ENCODE results near the gene PTPN14.

Gene PTPN14

GRCh38 chr1:214476229-214476985 lies 75.0 kb downstream of the PTPN14 start:
- DNase-seq (ENCODE audit: low read depth in 2 of 2), result no peak

- DNase-seq (ENCODE audit: low read depth in 2 of 2), result no peak
Observed at GRCh38 chr1:214475746-214476145, 75.7 kb downstream of the PTPN14 start.

GRCh38 chr1:214475331-214475730 lies 76.1 kb downstream of the PTPN14 start:
- no peak for DNase-seq (ENCODE audit: low read depth in 2 of 2)

DNA sequence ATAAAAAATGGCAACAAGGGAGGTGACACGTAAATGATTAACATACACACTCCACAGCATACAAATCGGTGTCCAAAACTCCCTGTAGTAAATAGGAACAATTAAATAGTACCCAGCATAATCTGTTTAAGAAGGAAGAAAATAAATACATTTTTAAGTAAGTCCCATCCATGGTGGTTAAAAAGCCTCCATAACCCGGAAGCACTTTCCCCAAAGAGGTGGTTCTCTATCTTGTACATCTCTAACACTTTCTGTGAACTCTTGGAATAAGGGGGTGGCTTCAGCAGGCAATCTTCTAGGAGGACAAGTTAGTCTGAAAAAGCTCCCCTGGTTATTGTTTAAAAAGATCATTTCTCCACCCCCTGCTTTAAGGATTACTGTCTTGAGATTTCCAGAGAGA lies 76.9 kb downstream of the PTPN14 start:
- no peak for DNase-seq (ENCODE audit: low read depth in 2 of 2)

GRCh38 chr1:214473862-214474261 lies 77.5 kb downstream of the PTPN14 start:
- no peak for DNase-seq (ENCODE audit: low read depth in 2 of 2)

DNA sequence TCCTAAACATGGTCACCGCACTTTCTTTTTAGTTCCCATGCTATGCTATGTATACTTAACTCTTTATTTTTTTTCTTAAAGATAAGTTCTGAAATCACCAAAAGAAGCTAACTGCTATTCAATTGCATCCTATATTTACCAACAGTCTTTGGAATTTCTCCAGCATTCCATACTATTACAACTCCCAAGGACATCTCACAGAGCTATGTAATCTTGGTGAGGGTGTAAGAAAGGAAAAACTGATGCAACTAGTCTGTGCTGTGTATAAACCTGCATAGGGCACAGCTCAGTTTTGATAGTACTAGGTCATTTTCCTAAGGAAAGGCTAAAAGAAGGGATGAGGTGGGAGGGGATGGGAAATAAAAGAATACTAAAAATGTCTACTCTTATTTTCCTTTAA lies 78.0 kb downstream of the PTPN14 start:
- DNase-seq (ENCODE audit: low read depth in 2 of 2), result no peak

DNA sequence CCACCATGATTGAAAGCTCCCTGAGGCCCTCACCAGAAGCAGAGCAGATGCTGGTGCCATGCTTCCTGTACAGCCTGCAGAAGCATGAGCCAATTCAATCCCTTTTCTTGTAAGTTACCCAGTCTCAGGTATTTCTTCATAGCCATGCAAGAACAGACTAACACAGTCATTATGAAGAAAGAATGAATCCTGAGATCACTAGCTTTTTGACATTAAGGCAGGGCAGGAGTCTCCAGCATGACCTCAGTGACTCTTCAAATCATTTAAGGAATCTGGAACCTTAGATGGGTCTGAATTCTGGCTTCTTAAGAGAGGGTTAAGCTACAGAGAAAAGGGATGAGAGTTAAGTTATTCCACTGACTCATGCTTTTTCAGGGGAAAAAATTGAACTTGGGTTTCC lies 79.0 kb downstream of the PTPN14 start:
- no peak for DNase-seq (ENCODE audit: low read depth in 2 of 2)

DNA sequence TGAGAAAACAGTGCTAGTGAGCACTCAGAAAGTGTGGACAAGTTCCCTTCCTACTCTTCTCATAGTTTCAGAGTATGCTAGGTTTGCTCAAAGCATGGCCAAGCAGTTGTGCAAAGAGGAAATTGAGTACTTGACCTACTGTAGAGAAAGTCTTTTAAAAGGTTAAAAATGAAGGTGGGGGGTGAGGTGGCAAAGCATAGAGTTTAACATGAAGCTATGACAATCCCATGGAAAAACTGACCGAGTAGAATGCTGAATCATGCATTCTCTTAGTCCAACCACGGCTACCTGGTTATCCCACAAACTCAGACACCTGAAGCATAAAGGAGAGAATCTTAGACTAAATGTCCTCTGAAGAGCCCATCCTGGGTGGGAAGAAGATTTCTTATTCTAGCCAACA lies 79.9 kb downstream of the PTPN14 start:
- DNase-seq (ENCODE audit: low read depth in 2 of 2), result no peak

DNA sequence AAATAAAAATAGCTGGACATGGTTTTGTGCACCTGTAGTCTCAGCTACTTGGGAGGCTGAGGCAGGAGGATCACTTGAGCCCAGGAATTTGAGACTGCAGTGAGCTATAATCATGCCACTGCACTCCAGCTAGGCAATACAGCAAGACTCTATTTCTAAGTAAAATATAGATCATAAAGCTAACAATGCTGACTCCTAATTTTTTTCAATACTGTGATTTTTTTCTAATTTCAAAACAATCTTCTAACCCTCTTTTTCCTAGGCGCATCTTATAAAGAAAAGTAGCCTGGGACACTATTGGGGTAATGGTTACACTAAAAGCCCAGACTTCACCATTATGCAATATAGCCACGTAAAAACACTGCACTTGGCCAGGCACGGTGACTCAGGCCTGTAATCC lies 81.3 kb downstream of the PTPN14 start:
- DNase-seq (ENCODE audit: low read depth in 2 of 2), result no peak

GRCh38 chr1:214469290-214469689 lies 82.1 kb downstream of the PTPN14 start:
- DNase-seq (ENCODE audit: low read depth in 2 of 2), result no peak

- no peak for DNase-seq (ENCODE audit: low read depth in 2 of 2)
Observed at GRCh38 chr1:214467078-214467585, 84.3 kb downstream of the PTPN14 start.

DNA sequence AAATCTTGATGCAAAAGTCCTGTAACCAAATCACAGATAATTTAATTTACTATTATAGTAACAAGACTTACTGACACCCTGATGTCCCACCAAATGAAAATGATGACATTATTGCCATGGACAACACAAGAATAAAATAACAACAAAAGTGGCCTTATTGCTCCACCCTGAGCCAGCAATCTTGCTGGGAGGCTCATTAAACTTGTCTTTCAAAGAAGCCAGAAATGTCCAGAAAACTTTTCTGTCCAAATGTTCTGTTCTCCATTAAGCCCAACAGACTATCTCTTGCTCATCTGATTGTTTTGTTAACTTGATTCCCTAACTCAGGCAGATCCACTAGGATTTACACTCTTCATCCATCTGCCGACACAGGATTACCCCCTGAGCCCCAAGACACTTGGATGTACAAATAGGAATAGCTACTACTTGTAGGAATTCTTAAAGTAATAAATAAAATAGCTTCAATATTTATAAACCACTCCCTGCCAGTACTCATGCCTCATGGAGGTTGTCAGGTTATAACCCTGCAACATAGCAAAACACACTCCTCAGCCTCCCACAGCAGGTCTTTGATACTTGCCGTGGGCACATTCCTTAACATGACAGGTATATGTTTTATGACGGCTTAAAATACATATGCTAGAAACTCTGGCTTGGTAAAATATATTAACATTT lies 84.9 kb downstream of the PTPN14 start:
- DNase-seq (ENCODE audit: low read depth in 2 of 2), result no peak

GRCh38 chr1:214464445-214465287 lies 86.7 kb downstream of the PTPN14 start:
- no peak for DNase-seq (ENCODE audit: low read depth in 2 of 2)

- no peak for DNase-seq (ENCODE audit: low read depth in 2 of 2)
Observed at GRCh38 chr1:214463596-214463995, 87.8 kb downstream of the PTPN14 start.

- no peak for DNase-seq (ENCODE audit: low read depth in 2 of 2)
Observed at GRCh38 chr1:214462882-214463281, 88.5 kb downstream of the PTPN14 start.

GRCh38 chr1:214461305-214461704 lies 90.1 kb downstream of the PTPN14 start:
- no peak for DNase-seq (ENCODE audit: low read depth in 2 of 2)

DNA sequence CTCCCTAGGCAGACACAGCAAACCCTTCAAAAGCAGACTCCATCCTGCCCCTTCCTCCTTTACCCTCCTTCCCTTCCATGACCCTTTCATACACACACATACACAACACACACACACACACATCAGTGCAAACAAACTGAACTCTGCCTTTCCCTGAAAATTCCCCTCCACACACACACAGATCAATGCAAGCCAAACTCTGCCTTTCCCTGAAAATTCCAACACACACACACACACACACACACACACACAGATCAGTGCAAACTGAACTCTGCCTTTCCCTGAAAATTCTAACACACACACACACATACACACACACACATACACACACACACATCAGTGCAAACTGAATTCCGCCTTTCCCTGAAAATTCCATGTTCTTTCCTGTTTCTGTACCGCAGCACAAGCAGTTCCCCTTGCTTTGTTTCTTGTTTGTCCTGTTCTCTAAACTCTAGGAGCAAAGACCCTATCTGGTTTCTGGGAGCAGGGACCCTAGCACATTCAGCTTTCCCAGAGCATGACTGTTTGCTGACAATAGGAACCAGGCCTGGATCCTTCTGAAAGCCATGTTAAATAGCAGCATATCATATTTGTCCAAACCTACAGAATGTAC lies 91.0 kb downstream of the PTPN14 start:
- DNase-seq (ENCODE audit: low read depth in 2 of 2), result no peak

DNA sequence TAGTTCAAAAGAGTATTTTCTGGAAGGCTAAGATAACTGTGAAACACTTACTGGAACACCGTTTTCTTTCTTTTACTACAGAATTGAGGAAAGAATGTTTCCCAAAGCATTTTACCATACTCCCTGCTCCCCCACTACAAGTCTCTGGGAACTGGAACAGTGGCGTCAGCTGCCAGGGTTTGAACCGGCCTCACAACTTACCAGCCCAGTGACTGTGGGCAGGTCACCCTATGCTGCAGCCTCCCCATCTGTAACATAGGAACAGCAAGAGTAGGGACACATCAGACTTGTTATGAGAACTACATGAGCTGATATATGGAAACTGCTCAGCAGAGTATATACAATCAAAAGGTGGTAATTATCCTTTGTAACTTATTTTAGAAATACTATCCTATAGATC lies 91.5 kb downstream of the PTPN14 start:
- DNase-seq (ENCODE audit: low read depth in 2 of 2), result no peak

GRCh38 chr1:214458541-214458940 lies 92.9 kb downstream of the PTPN14 start:
- DNase-seq (ENCODE audit: low read depth in 2 of 2), result no peak

- DNase-seq (ENCODE audit: low read depth in 2 of 2), result no peak
Observed at GRCh38 chr1:214455971-214456867, 95.2 kb downstream of the PTPN14 start.

DNA sequence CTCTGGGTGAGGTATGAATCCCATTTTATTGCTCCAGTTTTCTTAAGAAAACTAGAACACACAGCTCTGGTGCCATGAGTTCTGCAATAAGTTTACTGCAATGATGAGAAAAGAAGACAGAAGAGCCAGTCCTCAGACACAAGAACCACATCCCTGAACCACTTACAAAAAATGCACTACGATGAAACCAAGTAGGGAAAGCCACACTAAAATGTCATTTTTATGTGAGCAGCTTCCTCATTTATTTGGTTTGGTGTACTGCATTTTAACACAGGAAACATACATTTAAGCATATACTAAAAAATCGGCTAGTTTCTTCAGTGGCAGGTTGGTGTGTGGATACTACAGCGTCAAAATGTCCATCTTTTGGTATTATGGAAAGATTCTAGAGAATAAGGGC lies 95.9 kb downstream of the PTPN14 start:
- no peak for DNase-seq (ENCODE audit: low read depth in 2 of 2)

All from stimulated activated CD8-positive, alpha-beta memory T cell treated with anti-CD3 and anti-CD28 coated beads, Interleukin-2, amount 100 ng/mL, for 1 hour (primary cell).